ENCODE results near the gene CAB39L.

- no peak for TF ChIP-seq CTCF (IDR thresholded peaks at IDR 0.05; ENCODE audit: insufficient read depth, low read depth, low read length)
- no peak for TF ChIP-seq EZH2 (IDR thresholded peaks at IDR 0.05; ENCODE audit: insufficient read depth, low read length)
Measured at GRCh38 chr13:49342454-49342853, 101.4 kb downstream of the CAB39L start.

Data from astrocyte (in vitro differentiated cells and primary cell).